Nucleus accumbens (tissue), 56 donors: Measurements from ENCODE around the gene NYAP2.

ENCODE experiments used
- DNase-seq, 56 donors: peaks; one replicate each; lab custom pipeline; 2025; lab: John Stamatoyannopoulos, UW

NYAP2 gene

DNA sequence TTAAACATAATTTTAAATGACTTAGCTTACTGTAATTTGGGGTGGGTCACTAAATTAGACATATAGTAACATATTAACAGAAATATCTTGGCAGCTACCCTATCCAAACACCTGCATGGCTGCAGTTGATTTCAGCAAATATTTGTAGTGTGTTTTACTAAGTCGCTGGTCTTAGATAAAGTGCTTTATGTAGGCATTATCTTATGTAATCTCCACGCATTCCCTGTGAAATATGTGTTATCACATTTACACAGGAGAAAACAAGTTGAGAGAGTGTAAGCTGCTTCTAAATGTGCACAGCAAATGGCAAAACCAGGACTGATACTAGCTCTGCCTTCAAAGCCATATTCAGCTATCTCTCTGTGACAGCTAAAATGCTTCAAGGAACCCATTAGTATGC, 72.0 kb downstream of the NYAP2 start:
- DNase-seq: no peak

GRCh38 chr2:225472161-225472560, 72.7 kb downstream of the NYAP2 start:
- no peak for DNase-seq

DNA sequence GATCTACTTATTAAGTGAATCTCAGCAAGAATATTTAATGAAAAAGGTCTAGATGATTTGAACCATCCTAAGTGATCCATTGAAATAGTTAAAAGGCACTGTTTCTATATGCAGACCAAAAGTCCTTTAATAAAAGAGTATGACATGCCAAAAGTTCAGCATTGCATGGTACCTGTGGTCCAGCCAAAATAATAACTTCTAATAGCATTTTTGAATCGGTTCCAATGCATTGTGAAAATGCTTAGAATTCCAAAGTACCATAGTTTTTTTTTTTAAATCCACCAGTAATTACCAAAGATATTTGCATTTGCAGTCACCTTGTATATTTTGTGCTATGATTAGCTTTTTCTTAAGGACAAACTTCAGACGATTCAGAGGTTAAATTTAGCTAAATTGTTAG, 79.9 kb downstream of the NYAP2 start:
- no peak for DNase-seq

GRCh38 chr2:225484751-225485150, 85.2 kb downstream of the NYAP2 start:
- no peak for DNase-seq

DNA sequence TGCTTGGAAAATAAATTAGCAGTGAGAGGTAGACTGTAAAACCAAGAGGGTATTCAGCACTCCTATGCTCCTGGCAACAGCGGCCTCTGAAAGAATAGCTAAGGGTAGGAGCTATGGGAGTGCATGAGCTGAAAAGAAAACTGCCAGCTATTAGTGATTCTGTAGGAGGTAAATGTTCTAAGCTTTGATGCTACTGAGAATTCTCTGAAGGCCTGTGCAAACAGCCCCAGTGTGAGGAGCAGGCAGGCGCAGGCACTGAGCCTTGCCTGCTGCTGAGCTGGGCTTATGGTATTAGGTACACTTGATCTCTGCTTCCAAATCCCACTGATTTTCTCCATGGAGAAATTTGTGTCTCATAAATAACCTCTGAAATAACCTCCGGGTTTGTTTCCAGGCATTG, 86.7 kb downstream of the NYAP2 start:
- peak in 12 of 56 donors; percentile 1 to 55 (median 20) for DNase-seq

GRCh38 chr2:225487878-225488416, 88.4 kb downstream of the NYAP2 start:
- DNase-seq: no peak

- no peak for DNase-seq
Measured at GRCh38 chr2:225488743-225489142, 89.2 kb downstream of the NYAP2 start.

DNA sequence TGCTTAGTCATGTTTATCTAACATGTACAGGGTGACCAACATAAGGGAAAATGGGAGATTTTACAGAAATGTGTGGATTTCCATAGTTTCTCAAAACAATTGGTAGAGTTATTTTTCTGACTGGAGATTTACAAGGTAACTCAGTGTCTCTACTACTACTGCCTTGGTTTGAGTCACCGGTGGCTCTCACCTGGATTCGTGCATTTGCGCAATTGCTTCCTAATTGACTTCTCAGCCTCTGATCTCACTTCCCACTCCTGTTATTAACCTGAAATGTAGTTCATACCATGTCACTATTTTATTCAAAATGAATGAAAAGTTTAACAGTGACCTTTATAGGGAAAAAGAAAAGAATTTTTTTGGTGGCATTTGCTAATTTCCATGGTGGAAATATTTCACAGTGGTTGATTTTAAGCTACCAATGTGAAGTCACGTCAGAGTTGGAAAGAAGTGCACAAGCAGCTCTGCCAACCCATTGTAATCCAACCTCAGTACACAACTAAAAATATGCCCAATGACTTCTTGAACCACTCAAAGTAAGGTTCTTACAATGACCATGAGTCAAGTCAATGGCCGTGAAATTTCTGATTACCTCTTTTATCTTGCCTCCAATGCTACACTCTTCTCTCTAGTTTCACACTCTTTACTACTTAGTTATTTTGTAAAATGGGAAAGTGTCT, 94.0 kb downstream of the NYAP2 start:
- peak in 6 of 56 donors; percentile 3 to 24 (median 8) for DNase-seq

DNA sequence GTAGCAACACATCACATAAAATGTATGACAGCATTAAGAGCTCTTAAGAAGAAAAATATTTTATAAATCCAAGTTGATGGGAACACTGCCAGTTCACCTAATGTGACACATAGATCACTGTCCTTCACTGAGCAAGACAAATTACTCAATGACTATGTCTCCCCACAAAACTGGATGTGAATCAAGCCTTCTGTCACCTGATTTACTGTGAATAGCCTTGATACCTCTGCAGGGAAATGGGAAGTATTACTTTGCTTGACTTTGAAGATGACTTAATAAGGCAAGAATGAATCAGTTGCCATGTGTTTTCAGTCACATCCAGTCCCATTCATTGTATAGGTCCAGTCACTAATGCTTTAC, 94.6 kb downstream of the NYAP2 start:
- DNase-seq: no peak

DNA sequence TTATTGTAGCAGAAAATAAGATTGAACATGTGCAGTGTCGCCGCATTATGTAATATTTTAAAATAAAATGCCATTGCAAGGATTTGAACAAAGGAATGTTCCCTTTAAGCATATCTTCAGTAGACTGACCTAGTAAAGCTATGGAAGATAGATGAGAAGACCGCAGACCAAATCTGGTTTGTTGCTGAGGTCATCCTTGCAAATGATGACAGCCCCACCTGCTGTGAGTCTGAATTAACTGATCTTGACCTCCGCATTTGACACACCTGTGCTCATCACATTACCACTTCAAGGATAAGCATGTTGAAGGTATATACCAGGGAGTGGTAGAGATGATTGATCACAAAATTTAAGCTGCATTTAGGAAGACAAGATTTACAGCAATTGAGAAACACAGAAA, 96.2 kb downstream of the NYAP2 start:
- DNase-seq: no peak

DNA sequence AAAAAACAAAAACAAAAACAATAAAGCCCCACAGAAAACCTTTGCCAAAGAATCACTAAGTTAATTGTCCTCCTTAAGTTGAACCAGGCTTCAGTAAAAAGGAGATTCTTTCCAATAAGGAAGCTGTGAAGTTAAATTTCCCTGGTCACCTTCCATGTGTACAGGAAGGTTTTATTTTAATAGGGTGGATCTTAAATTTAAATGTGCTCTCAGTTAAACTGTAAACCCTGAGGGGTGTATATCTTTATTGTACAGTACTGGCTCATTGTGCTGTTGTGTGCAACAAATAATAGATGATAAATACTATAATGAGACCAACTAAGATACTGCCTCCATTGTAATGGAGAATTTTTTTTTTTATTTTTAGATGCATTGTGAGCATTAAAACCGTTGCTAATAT, 97.1 kb downstream of the NYAP2 start:
- DNase-seq: no peak

GRCh38 chr2:225497166-225497565, 97.7 kb downstream of the NYAP2 start:
- no peak for DNase-seq

DNA sequence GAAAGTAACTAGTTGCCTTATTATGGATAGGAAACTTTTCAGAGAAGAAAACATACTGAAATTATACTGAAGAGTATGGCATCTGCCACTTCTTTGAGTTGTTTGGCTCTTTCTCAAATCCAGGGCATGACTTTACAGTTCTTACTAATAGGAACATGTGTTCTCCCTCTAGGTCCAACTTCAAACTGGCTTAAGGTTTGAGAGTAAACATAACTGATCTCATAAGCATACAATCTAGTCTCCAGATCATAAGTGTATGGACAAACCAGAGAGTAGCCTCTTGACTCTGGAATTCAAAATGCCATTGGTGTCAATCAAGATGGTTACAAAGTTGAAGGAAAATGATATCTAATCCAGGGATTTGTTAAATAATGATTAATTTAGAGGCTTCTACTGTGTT, 101.5 kb downstream of the NYAP2 start:
- DNase-seq: no peak

DNA sequence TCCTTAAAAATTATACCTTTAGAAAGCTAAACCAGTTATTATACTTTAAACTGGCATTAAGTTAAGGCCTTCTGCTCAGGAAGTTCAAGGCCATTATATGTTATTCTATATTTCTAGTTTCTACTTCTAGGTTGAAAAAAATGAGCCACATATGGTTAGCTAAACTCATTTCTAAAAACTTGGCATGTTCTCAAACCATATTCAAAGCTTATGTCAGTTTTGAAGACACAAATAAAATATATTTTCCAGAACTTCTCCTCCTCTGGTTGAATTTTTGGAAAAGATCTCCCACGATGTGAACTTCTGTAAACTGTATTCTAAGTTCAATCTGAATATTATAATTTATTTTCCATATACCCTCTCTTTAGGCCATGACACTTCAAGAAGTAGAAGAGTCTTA, 103.5 kb downstream of the NYAP2 start:
- DNase-seq: no peak

GRCh38 chr2:225510796-225511195, 111.3 kb downstream of the NYAP2 start:
- DNase-seq: no peak

DNA sequence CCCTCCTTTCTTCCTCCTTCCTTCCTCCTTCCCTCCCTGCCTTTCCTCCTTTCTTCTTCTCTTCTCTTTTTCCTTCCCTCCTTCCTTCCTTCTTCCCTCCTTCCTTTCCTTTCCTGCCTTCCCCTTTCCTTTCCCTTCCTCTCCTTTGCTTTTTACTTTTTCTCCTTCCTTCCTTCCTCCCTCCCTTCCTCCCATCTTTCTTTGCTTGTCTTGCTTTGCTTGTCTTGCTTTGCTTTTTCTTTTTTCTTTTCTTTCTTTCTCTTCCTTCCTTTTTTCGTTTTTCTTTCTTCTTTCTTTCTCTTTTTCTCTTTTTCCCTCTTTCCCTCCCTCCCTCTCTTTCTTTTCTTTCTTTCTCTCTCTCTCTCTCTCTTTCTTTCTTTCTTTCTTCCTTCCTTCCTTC, 113.0 kb downstream of the NYAP2 start:
- DNase-seq: no peak

GRCh38 chr2:225512876-225513540, 113.5 kb downstream of the NYAP2 start:
- DNase-seq: no peak

DNA sequence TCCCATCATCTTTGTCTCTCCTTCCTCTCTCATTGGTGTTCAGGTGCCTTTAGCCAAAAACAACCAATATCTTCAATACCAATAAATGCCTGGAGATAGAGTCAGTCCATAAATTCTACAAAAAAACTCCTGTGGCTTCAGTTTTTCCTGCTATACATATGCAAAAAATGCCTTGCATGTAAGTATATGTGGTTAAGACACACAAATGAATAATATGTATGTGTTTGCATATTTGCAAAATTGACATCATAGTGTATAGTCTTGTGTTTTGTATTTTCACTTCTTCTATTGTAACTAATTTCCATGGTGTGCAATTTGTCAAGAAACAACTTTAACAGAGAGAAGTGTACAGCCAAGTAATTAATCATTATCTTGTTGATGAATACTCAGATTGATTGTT, 115.5 kb downstream of the NYAP2 start:
- DNase-seq: no peak

DNA sequence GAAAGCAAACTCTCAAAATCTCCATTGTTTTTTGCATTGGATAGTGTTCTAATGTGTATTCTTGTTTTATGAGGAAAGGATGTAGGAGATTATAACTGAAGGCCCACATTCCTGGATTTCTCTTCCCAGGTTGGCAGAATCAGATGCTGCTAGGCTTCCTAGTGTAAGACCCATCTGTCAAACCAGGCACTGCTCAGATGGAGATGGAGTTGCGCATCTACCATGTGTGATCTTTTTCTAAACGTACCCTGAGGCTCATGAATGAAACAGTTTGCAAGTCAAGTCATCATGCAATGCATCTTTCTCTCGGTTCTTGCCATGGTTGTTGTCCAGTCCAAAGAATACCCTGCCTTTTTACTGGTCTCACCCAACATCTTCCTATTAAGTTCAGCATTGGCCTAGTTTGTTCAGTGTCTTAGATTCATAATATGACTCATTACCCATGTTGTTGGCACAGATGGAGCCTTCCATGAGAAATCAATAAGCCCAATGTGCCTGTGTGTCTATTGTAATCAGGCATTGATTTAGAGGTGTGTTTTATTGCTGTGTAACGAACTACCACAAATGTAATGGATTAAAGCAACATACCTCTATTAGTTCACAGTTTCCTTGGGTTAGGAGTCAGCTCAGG, 127.4 kb downstream of the NYAP2 start:
- DNase-seq: no peak

DNA sequence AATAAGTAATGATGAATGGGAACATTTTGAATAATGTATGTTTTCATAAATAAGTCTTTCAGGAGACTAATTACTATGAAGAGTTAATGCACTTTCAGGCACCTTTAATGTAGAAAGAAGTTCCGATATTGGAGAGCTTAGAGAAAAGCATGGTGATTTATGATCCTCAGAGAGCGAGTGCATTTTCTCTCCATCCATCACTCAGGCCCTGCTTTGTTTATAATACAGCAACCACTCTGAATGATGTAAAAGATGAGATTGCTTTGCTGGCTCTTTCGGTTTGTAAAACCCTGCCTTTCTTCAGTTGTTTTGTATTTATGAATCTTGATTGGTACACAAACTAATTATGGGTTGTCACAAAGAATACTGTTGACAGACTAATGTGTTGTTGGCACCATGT, 132.0 kb downstream of the NYAP2 start:
- DNase-seq: no peak

- no peak for DNase-seq
Measured at GRCh38 chr2:225532096-225532495, 132.6 kb downstream of the NYAP2 start.

GRCh38 chr2:225534037-225534436, 134.5 kb downstream of the NYAP2 start:
- no peak for DNase-seq
